ENCODE measurements around the gene CDC27.

DNA sequence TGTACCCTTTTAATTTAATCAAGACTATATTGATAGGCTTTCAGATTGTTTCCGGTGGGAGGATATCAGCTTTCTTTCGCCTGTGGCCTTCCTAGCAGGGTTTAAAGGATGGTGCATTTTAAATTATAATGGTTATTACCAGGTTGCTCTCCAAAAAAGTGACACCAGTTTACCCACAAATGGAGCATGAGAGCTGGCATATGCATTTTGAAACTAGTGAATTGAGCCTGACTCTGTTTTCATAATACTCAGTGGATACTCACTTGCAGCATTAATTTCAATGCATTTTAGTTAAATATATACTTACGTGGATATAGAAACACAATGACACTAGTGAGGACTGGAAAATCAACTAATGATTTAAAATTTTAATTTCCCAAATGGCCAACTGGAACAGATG is 25.8 kb upstream of the CDC27 start:
- TF ChIP-seq, protein P1, sequence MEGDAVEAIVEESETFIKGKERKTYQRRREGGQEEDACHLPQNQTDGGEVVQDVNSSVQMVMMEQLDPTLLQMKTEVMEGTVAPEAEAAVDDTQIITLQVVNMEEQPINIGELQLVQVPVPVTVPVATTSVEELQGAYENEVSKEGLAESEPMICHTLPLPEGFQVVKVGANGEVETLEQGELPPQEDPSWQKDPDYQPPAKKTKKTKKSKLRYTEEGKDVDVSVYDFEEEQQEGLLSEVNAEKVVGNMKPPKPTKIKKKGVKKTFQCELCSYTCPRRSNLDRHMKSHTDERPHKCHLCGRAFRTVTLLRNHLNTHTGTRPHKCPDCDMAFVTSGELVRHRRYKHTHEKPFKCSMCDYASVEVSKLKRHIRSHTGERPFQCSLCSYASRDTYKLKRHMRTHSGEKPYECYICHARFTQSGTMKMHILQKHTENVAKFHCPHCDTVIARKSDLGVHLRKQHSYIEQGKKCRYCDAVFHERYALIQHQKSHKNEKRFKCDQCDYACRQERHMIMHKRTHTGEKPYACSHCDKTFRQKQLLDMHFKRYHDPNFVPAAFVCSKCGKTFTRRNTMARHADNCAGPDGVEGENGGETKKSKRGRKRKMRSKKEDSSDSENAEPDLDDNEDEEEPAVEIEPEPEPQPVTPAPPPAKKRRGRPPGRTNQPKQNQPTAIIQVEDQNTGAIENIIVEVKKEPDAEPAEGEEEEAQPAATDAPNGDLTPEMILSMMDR (IDR thresholded peaks at IDR 0.05), result no peak
- no peak for TF ChIP-seq TCF7L2 (IDR thresholded peaks at IDR 0.05; ENCODE audit: low read depth, low read length)
- TF ChIP-seq, protein P2, sequence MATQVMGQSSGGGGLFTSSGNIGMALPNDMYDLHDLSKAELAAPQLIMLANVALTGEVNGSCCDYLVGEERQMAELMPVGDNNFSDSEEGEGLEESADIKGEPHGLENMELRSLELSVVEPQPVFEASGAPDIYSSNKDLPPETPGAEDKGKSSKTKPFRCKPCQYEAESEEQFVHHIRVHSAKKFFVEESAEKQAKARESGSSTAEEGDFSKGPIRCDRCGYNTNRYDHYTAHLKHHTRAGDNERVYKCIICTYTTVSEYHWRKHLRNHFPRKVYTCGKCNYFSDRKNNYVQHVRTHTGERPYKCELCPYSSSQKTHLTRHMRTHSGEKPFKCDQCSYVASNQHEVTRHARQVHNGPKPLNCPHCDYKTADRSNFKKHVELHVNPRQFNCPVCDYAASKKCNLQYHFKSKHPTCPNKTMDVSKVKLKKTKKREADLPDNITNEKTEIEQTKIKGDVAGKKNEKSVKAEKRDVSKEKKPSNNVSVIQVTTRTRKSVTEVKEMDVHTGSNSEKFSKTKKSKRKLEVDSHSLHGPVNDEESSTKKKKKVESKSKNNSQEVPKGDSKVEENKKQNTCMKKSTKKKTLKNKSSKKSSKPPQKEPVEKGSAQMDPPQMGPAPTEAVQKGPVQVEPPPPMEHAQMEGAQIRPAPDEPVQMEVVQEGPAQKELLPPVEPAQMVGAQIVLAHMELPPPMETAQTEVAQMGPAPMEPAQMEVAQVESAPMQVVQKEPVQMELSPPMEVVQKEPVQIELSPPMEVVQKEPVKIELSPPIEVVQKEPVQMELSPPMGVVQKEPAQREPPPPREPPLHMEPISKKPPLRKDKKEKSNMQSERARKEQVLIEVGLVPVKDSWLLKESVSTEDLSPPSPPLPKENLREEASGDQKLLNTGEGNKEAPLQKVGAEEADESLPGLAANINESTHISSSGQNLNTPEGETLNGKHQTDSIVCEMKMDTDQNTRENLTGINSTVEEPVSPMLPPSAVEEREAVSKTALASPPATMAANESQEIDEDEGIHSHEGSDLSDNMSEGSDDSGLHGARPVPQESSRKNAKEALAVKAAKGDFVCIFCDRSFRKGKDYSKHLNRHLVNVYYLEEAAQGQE (IDR thresholded peaks at IDR 0.05; ENCODE audit: insufficient read depth in 1 of 2, low read depth in 2 of 2, low read length in 1 of 2), result no peak
- no peak for TF ChIP-seq SIN3A (IDR thresholded peaks at IDR 0.05; ENCODE audit: borderline replicate concordance, insufficient read depth, low read depth, low read length)

Measured in Panc1 (cell line).